GM04503 (cell line): Measurements from ENCODE around the gene RUSC2.
"Not testable (repeated sequence)": the region's sequence is repeated elsewhere in the genome, so short reads cannot be mapped to it uniquely, and the experiment has no call there.

ENCODE experiments used
- DNase-seq: peaks from one replicate; pipeline ENCODE4 v3.0.0-alpha.2; 2012; ENCODE audit warnings: low read depth

RUSC2 gene

DNA sequence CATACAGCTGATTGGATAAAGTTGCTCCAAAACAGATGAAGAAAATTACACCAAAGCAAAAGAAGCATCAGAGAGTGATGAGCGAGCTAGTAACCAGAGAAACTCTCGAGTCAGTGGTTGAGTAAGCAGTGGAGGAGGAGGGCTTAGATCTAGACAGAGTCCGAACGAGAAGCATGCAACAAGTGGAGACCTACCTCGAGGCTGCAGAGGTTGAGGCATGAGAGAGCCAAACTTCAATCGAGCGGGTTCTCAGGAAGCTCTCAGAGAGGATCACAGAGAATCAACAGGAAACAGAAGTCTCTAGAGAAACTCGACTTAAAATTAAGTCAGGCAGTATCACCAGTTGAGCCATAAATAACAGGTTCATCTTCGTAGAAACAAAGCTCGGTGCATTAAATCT lies 6.1 kb downstream of the RUSC2 start:
- no peak for DNase-seq

DNA sequence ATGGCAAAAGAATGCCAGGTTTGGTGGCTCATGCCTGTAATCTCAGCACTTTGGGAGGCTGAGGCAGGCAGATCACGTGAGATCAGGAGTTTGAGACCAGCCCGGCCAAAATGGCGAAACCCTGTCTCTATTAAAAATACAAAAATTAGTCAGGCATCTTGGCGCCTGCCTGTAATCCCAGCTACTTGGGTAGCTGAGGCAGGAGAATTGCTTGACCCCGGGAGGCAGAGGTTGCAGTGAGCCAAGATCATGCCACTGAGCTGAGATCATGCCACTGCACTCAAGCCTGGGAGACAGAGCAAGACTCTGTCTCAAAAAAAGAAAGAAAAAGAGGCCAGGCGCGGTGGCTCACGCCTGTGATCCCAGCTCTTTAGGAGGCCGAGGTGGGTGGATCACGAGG lies 8.3 kb downstream of the RUSC2 start:
- DNase-seq: not testable (repeated sequence)

DNA sequence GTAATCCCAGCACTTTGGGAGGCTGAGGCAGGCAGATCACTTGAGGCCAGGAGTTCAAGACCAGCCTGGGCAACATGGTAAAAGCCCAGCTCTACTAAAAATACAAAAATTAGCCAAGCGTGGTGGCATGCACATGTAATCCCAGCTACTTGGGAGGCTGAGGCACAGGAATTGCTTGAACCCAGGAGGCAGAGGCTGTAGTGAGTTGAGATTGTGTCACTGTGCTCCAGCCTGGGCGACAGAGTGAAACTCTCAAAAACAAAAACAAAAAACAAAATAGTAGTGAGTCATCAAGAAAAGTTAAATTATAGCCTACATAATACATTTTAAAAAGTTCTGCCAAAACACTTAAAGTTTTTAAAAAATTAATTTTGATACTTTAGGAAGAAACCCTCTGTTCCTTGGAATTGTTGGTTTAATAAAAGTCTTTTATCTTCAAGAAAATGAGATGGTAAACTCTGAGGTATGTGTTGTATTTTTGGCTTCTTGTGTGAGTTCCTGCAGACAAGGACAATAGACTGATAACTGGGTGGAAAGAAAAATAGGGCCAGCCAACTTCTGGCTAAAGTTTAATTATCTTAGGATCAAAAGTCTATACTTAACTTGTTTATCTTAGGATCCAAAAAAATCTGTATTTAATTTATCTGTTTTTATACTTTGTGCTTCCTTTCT lies 9.3 kb downstream of the RUSC2 start:
- no peak for DNase-seq

DNA sequence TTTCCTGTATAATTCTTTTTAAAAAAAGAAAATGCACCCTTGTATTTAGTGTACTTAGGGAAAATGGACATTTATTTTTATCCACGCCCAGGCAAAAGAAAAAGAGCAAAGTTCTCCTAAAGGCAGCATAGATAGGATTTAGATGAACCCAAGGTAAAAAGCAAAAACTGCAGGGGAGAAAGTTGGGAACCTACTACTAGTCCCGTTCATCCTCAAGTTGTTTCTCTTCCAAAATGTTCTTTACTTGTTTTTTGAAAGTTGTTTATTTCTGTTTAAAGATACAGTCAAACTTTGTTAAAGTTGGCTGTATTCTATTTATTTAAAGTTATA lies 9.8 kb downstream of the RUSC2 start:
- DNase-seq: no peak

DNA sequence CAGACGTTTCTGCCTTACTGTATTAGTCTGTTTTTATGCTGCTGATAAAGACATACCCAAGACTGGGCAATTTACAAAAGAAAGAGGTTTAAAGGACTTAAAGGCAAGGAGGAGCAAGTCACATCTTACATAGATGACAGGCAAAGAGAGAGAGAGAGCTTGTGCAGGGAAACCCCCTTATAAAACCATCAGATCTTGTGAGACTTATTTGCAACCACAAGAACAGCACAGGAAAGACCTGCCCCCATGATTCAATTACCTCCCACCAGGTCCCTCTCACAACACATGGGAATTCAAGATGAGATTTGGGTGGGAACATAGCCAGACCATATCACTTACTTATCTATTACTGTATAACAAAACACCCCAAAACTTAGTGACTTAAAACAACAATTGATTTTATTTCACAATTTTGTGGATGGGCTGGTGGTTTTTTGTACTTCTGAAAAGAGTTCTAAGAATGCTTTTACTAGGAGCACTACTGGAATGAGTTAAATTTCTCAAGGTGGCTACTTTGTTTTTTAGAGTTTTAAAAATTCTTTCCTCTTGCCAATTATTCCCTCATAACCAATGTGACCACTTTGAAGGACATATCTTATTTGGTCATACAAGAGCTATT lies 10.3 kb downstream of the RUSC2 start:
- no peak for DNase-seq

DNA sequence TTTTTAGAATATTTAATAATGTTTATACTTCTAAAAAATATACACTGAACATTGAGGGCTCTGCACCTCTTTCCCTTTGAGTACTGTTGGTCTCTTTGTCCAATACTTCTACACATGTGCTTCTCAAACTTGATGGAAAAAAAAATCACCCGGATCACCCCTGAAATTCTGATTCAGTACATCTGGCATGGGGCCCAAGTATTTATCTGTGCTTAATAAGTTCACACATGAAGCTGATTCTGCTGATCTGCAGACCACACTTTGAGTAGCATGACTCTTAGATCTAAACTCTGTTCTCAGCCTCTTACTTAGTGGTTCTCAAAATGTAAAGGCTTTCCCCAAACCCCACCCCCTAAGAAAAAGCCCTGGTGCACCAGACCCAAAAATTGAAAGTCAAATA lies 12.0 kb downstream of the RUSC2 start:
- DNase-seq: no peak

DNA sequence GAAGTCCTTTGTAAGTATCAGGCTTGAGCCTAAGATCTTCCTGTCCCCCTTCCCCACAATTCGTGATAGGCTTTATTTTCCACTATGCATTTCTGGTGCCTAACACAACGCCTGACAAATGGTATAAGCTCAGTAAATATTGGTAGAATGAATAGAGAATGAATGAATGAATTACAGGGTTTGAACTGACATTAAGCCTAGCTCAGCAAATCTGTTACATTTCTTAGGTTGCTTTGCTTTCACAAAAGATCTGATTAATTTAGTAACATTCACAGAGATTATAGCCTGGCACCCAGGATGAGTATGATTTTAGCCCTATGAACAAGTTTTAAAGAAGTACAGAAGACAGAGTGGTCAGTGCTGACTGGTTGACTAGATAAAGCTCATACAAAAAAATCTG lies 16.4 kb downstream of the RUSC2 start:
- DNase-seq: no peak

DNA sequence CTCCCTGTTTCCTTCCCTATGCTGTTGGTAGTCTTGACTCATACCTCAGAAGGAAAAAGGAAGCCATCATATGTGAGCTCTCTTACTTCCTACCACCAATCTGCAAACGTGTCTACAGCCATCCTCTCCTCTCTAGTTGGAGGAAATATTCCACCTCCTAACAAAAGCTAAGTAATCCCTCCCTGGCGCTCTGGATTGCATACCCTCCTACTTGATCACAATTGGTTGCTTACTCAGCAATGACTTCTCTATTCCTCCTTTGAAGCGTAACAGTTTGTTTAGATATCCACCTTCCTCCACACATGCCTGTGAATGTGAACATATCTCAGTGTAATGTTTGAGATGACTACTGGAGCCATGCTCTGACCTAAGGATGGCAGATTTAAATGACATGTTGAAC lies 18.2 kb downstream of the RUSC2 start:
- DNase-seq: no peak

DNA sequence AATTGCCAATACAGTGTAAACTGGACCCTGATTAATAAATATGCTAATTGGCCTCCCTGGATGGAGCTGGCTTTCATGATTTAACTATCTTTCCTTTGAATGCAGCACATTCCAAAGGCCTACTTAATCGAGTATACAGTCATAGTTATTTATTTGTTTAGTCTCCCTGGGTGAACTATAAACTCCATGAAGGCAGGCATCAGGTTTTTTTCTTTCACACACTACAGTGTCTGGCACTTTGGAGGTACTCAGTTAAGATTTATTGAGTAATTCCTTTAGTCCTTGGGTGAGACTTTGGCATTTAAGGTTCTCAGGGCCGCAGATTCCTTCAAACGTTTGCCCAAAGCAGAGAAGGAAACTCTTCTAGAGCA lies 20.5 kb downstream of the RUSC2 start:
- DNase-seq: no peak

DNA sequence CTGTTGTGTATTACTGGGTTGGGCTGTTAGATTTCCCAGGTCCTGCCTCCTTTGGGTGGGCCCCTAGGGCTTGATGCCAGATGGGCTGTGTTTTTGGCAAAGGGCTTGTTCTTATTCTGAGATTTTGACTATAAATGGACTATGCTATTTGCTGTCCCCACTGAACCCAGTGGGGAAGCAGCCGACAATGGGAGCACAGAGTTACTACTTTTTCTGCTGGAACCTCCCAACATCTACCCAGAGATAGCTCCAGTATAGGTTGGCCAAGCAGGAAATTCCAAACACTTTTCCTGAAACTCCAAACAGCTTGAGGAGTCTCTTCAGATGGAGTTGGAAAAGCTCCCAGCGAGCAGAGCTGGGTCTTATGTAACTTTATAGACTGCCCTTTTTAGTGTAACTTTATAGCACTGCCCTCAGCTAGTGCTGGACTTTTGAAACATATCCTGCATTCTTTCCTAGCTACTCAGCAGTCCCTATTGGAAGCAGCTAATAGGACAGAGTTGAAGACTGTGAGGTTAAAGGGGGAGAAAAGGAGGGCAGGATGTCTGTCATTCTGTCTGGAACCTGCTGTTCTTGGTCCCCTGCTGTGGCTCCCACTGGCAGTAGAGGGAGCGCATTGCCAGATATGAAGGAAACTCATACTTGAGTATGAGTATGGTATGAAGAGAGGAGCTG lies 21.0 kb downstream of the RUSC2 start:
- peak; percentile 100 for DNase-seq

DNA sequence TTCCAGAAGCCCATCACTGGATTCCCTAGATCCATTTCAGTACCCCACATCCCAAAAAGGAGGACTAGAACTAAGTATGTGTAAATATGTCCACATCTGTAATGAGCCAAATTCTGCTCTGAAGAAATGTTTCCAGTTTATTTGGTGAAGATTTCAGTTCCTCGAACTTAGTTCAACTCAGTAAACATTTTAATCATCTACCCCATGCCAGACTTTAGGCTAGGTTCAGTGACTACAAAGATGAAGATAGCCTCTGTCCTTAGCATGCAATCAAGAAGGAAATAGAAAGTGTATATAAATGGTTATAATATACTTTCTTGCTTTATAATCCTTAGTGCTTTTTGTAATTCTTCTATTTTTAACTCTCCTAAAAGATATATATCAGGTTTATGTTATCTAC lies 21.5 kb downstream of the RUSC2 start:
- DNase-seq: no peak

DNA sequence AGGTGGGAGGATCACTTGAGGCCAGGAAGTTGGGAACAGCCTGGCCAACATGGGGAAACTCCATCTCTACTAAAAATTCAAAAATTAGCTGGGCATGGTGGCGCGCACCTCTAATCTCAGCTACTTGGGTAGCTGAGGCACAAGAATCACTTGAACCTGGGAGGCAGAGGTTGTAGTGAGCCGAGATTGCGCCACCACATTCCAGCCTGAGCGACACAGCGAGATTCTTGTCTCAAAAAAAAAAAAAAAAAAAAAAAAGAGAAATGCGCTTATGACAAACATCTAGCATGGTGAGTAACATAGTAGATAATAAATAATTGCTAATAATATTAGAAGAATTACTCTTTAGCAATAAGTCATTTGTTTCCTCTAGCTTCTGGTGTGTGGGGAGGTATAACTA lies 25.9 kb downstream of the RUSC2 start:
- no peak for DNase-seq

DNA sequence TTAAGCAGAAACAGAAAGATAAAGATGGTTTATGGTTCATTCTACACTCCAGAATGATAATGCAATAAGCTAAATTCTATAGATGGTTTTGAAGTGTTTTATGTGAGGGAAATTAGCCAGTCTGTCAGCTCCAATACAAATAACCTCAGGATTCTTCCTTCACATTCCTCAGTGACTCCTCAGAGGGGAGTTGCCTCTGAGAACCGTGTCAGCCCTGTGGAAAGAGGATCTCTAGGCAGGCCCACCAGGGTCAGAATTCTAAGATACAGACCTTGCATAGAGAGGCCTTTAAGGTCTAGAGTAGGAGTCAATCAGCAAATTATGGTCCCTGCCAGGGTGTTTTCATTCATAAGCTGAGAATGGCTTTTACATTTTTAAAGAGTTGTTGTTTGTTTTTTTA lies 26.6 kb downstream of the RUSC2 start:
- peak; percentile 55 for DNase-seq

DNA sequence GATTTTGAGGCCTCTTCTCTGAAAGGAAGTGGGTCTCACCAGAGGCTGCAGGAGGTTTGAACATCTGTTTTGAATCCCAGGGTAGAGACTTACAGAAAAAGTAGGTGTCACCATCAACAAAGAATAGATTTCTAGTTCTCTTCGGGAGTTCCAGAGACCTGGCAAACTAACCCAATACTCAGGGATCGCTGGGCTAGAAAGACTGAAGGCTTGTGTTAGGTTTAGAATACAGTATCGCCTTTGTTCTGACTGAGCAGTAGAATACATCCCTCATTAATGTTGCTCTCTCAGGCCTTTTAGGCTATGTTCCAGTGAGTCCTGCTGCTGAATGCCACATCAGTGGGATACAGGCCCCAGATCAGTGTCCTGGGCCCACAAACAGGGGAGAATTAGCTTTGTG lies 27.2 kb downstream of the RUSC2 start:
- DNase-seq: no peak

DNA sequence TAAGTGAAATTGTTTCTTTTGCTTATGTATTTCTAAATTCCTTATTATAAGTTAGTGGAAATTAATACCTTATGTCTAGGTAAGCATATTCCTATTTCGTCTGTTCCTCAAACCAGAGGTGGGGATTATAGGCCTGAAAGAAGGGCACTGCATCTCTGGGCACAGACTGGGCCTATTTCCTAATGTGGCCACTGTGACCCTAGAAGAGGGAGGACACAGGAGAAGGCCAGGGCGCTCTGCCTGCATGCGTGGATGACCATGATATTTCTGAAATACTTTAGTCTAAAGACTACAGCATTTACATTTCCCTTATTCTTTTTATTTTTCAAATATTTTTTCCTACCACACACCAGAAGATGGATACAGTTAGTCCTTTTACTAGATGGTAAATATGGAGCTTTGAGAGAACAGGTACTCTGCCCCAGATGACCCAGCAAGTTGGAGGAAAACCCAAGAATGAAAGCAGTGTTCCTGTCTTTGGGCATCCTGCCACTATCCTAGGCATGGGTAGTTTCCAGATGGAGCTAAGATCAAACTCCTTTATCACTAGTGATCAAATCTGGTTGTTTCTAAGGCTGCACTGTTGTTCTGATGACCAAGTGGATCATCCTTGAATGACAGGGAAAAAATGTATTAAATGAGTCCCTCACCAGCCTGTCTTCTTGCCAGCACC lies 27.8 kb downstream of the RUSC2 start:
- DNase-seq: no peak

DNA sequence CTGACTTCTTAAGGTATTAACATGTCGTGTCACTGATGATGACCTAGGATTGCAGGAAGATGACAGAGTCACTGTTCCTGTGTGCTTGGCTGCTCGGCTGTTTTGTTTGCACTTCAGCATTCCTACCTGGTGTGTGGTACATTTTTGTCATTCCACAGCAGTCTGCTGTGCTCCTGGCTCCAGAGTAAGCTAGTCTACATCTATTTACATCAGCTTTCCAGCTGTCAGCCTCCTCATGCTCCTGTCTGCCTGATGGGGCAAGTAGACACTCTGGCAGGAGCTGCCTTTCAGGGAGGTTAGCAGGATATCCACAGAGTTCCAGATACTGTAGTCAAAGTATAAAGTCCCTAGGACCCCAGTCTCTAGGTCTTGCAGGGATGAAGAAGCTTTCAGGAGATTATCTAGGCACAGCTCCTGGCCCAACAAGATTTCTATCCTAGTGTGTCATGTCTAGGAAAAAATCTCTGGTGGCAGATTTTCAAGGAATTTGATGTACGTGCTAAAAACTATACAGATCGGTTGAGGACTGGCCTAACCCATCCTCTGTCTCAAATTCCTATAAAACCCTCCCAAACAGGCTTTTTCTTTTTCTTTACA lies 28.4 kb downstream of the RUSC2 start:
- peak; percentile 94 for DNase-seq

DNA sequence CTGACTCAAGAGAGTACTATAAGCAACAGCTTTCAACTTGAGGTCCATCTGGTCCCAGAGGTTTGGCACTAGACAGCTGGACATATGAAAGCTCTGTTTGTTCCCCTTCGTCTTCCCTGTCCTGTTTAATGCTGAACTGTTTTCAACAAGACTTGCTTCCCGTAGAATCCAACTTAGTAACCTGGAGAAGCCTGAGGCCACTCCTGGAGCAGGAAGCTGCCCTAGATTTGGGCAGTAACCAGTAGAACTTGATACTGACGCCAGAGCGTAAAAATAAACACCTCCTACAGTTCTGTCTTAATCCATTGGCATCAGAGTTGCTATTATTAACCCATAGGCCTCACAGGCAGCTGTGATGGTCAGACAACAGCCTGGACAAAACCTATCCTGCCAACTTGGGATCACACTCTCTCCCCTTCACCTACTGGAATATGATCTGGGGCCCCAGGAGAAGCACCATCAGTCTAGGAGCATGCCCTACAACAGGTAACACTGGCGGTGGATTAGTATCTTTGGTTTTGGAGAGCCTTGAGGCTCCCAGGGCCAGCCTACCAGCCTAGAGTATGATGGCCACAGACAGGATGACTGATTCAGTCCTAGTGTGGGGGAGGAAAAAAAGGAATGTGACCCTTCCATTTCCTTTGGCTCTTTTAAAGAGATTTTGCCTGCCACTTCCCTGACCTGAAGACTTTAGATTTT lies 29.2 kb downstream of the RUSC2 start:
- DNase-seq: no peak

DNA sequence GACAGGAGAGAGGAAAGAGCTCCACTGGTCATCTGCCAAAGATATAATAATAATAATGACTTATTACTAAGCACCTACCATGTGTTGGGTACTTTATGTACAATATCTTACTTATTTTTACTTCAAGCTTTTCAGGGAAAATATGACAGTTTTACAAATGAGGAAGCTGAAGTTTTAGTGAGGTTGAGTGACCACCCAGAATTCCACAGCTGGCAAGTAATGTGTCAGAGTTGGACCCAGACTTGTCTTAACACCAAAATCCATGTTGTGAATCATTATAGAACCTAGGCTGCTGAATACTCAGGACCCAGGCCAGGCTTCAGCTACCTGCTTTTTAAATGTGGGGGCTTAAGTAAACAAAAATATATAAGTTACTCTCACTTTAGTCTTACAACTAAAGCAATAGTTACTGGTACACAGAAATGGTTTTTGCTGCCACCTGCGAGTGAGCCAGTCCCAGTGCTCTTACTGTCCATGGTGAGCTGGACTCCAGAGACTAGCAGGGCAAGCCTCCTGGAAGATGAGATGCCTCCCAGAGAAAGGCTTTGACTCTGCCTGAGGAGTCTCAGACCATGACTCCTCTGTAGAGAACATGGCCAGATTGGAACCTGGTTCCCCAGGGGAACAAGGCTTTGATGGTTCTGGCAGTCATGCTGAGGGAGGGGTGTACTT lies 29.9 kb downstream of the RUSC2 start:
- no peak for DNase-seq

DNA sequence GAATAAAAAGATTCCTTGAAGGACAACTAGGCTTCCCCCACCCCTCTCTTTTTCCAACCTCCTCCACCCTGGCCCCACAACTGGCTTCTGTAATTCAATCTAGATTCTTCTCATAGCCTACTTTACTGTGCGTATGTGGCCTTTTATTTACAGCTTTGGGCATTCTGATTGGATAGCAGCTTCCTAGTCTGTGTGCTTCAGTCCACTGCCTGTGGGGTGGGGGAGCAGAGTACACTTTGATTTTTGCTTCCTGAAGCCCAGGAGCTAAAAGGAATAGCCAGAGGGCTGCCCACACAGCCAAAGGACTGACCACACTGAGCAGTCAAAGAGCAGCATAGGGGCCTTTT lies 30.4 kb downstream of the RUSC2 start:
- DNase-seq: no peak

DNA sequence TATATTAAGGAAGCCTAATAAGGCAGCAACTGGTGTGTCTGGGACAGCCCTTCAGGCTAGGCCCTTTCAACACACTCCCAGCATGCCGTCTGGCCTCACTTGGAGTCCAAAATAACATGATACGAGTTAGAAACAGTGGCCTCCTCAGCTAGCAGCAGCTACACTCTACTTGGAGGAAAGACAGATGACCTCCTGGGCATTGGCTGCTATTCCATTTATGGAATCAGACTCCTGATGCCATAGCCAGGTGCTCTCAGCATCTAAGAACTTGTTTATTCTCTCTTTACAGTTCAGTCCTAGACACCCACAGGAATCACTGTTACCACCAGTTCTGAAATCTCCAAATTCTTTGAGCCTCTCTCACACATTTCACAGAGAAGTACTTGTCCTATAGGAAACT lies 31.8 kb downstream of the RUSC2 start:
- DNase-seq: no peak

DNA sequence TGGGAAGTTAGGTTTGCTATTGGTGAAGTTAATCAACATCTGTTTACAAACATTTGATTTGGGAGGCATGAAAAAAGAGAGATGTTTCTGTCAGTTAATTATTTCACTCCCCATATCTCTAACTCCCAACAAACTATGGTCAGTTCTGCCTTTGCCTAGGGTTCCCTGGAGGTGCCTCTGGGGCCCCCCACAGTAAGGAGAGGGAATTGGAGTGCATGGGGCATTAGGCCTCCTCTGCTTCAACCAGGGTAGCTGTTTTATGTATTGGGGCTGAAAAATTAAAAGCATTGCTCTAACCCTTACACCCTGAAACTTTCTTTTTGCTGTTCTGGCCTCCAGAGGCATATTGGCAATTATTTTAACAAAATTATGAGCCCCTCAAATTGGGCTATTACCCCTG lies 32.3 kb downstream of the RUSC2 start:
- no peak for DNase-seq

DNA sequence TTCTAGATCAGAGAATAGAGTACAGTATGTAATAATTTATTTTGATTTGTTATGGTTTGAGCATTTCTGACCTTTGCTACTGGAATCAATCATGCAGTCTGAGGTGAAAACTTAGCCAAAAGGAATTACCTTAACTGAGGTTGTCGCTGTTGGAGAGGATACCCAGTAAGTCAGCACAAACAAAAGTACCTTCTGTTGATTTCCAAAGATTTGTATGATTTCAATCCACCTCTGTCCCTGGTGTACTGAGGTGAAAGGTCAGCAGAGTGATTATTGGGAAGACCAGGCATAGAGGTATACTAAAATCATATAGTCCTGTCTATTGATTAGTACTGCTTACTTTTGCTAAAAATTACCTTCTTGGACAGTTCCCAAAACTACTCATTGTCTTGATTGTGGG lies 32.8 kb downstream of the RUSC2 start:
- DNase-seq: no peak
